ENCODE data around the gene KIF12. TPM values are rescaled to one million over a fixed set of nuclear protein-coding genes. Genes with fewer than 3 reads are reported as not detected.
A peak's percentile ranks its signal among the peaks of the same experiment; 100 is the strongest.

Gene KIF12
- total and polyA plus RNA-seq, 4 donors: 0.47 to 6.7 (median 4.8) TPM

DNA sequence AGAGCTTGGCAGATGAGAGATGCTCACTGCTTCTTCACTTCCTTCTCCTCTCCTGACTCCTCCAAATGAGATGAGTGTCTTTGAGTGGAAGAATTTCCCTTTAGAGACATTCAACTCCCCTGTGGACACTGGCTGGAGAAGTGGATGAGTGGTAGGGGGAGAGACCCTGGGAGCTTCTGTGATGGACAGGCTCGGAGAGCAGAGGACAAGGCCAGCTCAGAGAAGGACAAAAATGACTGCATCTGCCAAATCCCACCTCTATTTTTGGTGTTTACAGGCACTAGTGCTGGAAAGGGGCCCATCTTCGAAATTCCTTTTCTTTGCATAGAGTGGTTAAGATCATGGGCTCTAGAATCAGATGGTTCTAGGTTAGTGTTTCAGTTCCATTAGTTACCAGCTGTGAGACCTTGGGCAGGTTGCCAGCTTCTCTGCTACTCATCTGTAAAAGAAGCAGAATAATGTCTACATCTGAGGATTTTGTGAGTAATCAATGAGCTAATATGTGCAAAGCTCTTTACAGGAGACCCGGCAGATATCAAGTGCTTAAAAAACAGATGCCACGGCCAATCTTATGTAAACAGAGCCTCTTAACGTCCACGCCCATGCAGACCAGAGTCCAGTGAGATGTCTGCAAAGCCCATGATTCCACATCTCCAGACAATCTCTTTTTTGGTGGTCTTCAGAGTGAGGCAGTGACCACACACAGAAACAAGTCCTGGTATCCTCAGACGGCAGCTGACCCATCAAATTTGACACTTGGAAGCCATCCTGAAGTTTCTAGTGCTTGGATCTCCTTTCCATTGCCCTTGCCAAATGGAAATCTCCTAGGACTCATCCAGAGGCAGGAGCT lies 42.7 kb upstream of the KIF12 start:
- Histone ChIP-seq H3K9ac (ENCODE audit: insufficient read depth in 1 of 2, low read length in 2 of 2) (no peak overlapping the region), H3K4me1 (ENCODE audit: control insufficient read depth in 5 of 5, insufficient read depth in 5 of 5, low read length in 5 of 5) (peaks cover 9 to 25% (median 14%) of the 10 kb centered on the region in 5 donors), H3K4me3 (no peak overlapping the region), H3K9me3 (ENCODE audit: control insufficient read depth in 4 of 4, insufficient read depth in 3 of 4, low read length in 3 of 4) (no peaks in the 10 kb centered on the region), H3K27ac (ENCODE audit: low read depth in 1 of 2, low read length in 1 of 2) (no peak overlapping the region), H3K36me3 (ENCODE audit: control insufficient read depth in 4 of 4, insufficient read depth in 4 of 4, low read length in 4 of 4) (no peaks in the 10 kb centered on the region), H3K27me3 (ENCODE audit: control insufficient read depth in 3 of 3, insufficient read depth in 3 of 3, low read length in 2 of 3) (no peaks in the 10 kb centered on the region)
- no peak for ATAC-seq (ENCODE audit: insufficient read depth, low FRiP score)
- TF ChIP-seq, protein P1, sequence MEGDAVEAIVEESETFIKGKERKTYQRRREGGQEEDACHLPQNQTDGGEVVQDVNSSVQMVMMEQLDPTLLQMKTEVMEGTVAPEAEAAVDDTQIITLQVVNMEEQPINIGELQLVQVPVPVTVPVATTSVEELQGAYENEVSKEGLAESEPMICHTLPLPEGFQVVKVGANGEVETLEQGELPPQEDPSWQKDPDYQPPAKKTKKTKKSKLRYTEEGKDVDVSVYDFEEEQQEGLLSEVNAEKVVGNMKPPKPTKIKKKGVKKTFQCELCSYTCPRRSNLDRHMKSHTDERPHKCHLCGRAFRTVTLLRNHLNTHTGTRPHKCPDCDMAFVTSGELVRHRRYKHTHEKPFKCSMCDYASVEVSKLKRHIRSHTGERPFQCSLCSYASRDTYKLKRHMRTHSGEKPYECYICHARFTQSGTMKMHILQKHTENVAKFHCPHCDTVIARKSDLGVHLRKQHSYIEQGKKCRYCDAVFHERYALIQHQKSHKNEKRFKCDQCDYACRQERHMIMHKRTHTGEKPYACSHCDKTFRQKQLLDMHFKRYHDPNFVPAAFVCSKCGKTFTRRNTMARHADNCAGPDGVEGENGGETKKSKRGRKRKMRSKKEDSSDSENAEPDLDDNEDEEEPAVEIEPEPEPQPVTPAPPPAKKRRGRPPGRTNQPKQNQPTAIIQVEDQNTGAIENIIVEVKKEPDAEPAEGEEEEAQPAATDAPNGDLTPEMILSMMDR (IDR thresholded peaks at IDR 0.05; ENCODE audit: control extremely low read depth, extremely low read depth): no peak
- WGBS, 2 donors: 44 to 67% methylated on average over 7 of the region's 7 CpGs
- DNase-seq: peak; percentile 48 to 58 (median 52)

DNA sequence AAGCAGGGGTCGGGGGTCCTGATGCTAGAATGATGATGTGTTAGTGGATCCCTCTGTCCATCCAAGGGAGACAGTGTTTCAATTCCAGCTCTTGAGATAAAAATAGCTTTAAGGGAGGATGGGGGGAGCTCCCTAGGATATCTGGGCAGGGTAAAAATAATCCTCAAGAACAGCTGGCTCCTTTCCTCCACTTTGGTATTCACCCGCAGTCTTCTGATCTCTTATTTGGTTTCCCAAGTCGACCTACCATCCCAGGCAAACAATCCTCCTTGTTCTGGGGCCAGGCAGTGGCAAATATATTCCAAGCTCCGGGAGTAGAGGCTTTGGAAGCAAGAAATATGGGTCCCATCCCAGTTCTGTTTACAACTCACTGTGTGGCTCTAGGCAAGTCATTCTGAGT lies 41.8 kb upstream of the KIF12 start:
- Histone ChIP-seq H3K4me1 (ENCODE audit: control insufficient read depth in 5 of 5, insufficient read depth in 5 of 5, low read length in 5 of 5) (peaks cover 9 to 25% (median 14%) of the 10 kb centered on the region in 5 donors), H3K36me3 (ENCODE audit: control insufficient read depth in 4 of 4, insufficient read depth in 4 of 4, low read length in 4 of 4) (no peaks in the 10 kb centered on the region), H3K9me3 (ENCODE audit: control insufficient read depth in 4 of 4, insufficient read depth in 3 of 4, low read length in 3 of 4) (no peaks in the 10 kb centered on the region), H3K9ac (ENCODE audit: insufficient read depth in 1 of 2, low read length in 2 of 2) (no peak overlapping the region), H3K27ac (ENCODE audit: low read depth in 1 of 2, low read length in 1 of 2) (no peak overlapping the region), H3K4me3 (no peak overlapping the region), H3K27me3 (ENCODE audit: control insufficient read depth in 3 of 3, insufficient read depth in 3 of 3, low read length in 2 of 3) (no peaks in the 10 kb centered on the region)
- no peak for ATAC-seq (ENCODE audit: insufficient read depth, low FRiP score)
- TF ChIP-seq, protein P1 (IDR thresholded peaks at IDR 0.05; ENCODE audit: control extremely low read depth, extremely low read depth): no peak
- 54 to 71% methylated on average over 4 of the region's 4 CpGs for WGBS, 2 donors
- DNase-seq: peak in 1 of 3 donors; percentile 37

DNA sequence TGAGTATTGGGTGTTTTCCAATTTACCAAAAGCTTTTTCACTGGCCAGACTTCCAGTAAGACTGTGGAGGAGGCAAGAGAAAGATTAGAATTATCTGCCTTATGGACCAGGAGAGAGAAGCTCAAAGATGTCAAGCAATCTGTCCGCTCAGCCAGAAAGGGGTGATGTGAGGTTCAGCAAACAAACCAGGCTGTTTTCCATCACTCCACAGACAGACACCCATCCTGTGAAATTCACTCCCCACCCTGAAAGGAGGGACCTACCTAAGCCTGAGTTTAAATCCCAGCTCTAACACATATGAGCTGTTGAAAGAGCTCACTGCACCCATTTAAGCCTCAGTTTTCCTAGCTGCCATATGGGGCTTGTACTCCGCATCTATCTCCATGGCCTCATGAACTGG lies 41.3 kb upstream of the KIF12 start:
- no peak for DNase-seq
- Histone ChIP-seq H3K27ac (ENCODE audit: low read depth in 1 of 2, low read length in 1 of 2) (no peak overlapping the region), H3K36me3 (ENCODE audit: control insufficient read depth in 4 of 4, insufficient read depth in 4 of 4, low read length in 4 of 4) (no peaks in the 10 kb centered on the region), H3K9ac (ENCODE audit: insufficient read depth in 1 of 2, low read length in 2 of 2) (no peak overlapping the region), H3K4me1 (ENCODE audit: control insufficient read depth in 5 of 5, insufficient read depth in 5 of 5, low read length in 5 of 5) (peaks cover 9 to 25% (median 14%) of the 10 kb centered on the region in 5 donors), H3K4me3 (no peak overlapping the region), H3K9me3 (ENCODE audit: control insufficient read depth in 4 of 4, insufficient read depth in 3 of 4, low read length in 3 of 4) (no peaks in the 10 kb centered on the region), H3K27me3 (ENCODE audit: control insufficient read depth in 3 of 3, insufficient read depth in 3 of 3, low read length in 2 of 3) (no peaks in the 10 kb centered on the region)
- no peak for ATAC-seq (ENCODE audit: insufficient read depth, low FRiP score)
- TF ChIP-seq, protein P1 (IDR thresholded peaks at IDR 0.05; ENCODE audit: control extremely low read depth, extremely low read depth): no peak
- WGBS, 2 donors: 88 to 99% methylated on average over 2 of the region's 2 CpGs
